H1 (cell line): ENCODE measurements around the gene SLIT3. TPM values are rescaled to one million over a fixed set of nuclear protein-coding genes. Genes with fewer than 3 reads are reported as not detected.

Experiments
- CTCF ChIA-PET: fragments of 300-600 bp; sonication (Branson Sonifier 250); formaldehyde crosslinking; loops from one replicate; lab custom pipeline; 2021; ENCODE audit not compliant: partially characterized antibody; lab: Charles Lee
- POLR2A ChIA-PET: fragments of 300-600 bp; sonication (Branson Sonifier 250); formaldehyde crosslinking; loops from one replicate; lab custom pipeline; 2021; ENCODE audit warnings: inconsistent platforms; ENCODE audit not compliant: partially characterized antibody; lab: Charles Lee
- DNase-seq, 2 experiments: peaks; one replicate each; pipeline versions ENCODE4 v3.0.0 to v3.0.0-alpha.2; 2010 to 2022; ENCODE audit warnings: low spot score in 2 of 2, low read depth in 1 of 2, mixed read lengths in 1 of 2
- FAIRE-seq: peaks from 2 replicates; lab custom pipeline; 2011; peaks lifted over from hg19 to GRCh38; lab: Jason Lieb, UNC
- H2AFZ ChIP-seq: 2 replicates; pipeline ENCODE4 v1.8.1; 2012; ENCODE audit warnings: low read length, inconsistent platforms
- H2AK5ac ChIP-seq: 2 replicates; pipeline ENCODE4 v1.6.1; 2013; ENCODE audit warnings: low read depth, low read length
- H2BK120ac ChIP-seq: replicated peaks from 2 replicates; pipeline ENCODE3; 2013; ENCODE audit warnings: low read depth, low read length, inconsistent platforms
- H2BK12ac ChIP-seq: 2 replicates; pipeline ENCODE4 v1.6.1; 2013; ENCODE audit warnings: low read depth, low read length
- H2BK15ac ChIP-seq: 2 replicates; pipeline ENCODE4 v1.6.1; 2013; ENCODE audit warnings: low read length
- H2BK20ac ChIP-seq: 2 replicates; pipeline ENCODE4 v1.6.1; 2013; ENCODE audit warnings: low read length
- H2BK5ac ChIP-seq: 2 replicates; pipeline ENCODE4 v1.6.1; 2013; ENCODE audit warnings: low read depth, low read length
- H3K14ac ChIP-seq: 2 replicates; pipeline ENCODE4 v1.6.1; 2013; ENCODE audit warnings: inconsistent platforms; ENCODE audit not compliant: insufficient read length
- H3K18ac ChIP-seq: 2 replicates; pipeline ENCODE4 v1.6.1; 2013; ENCODE audit warnings: low read length; ENCODE audit errors: extremely low read depth
- H3K23ac ChIP-seq: 2 replicates; pipeline ENCODE4 v1.6.1; 2013; ENCODE audit warnings: inconsistent platforms; ENCODE audit not compliant: insufficient read length
- H3K23me2 ChIP-seq: 2 replicates; pipeline ENCODE4 v1.6.1; 2013; ENCODE audit warnings: low read depth, low read length
- H3K27ac ChIP-seq: 2 replicates; pipeline ENCODE4 v1.6.1; 2011; ENCODE audit warnings: low read depth, low read length, inconsistent platforms
- H3K27me3 ChIP-seq, 4 experiments: replicated peaks in 1 of 4; 1 replicate in 1 of 4; 2 replicates in 3 of 4; pipeline versions ENCODE4 v1.6.1 to v1.8.1; 2011 to 2013; ENCODE audit warnings: low read length in 3 of 4, mild to moderate bottlenecking in 3 of 4, inconsistent platforms in 2 of 4, mixed read lengths in 2 of 4, moderate library complexity in 1 of 4; ENCODE audit not compliant: control insufficient read depth in 3 of 4, insufficient read depth in 3 of 4; ENCODE audit errors: extremely low read depth in 1 of 4
- H3K36me3 ChIP-seq, 4 experiments: 2 replicates each; pipeline versions ENCODE4 v1.6.1 to v1.8.1; 2011 to 2013; ENCODE audit warnings: mild to moderate bottlenecking in 4 of 4, low read length in 3 of 4, moderate library complexity in 2 of 4, control low read depth in 1 of 4, inconsistent platforms in 1 of 4; ENCODE audit not compliant: insufficient read depth in 4 of 4, control insufficient read depth in 2 of 4
- H3K4ac ChIP-seq: replicated peaks from 2 replicates; pipeline ENCODE3; 2013; ENCODE audit warnings: low read length, low read depth, mixed read lengths, inconsistent platforms; ENCODE audit not compliant: insufficient read length
- H3K4me1 ChIP-seq, 4 experiments: replicated peaks in 1 of 4; 1 replicate in 1 of 4; 2 replicates in 3 of 4; pipeline versions ENCODE4 v1.6.1 to v1.8.1; 2011 to 2013; ENCODE audit warnings: low read length in 3 of 4, inconsistent platforms in 2 of 4, mixed read lengths in 1 of 4; ENCODE audit not compliant: insufficient read depth in 4 of 4, control insufficient read depth in 3 of 4
- H3K4me2 ChIP-seq, 2 experiments: 2 replicates each; pipeline versions ENCODE4 v1.6.1 to v1.8.1; 2011 to 2013; ENCODE audit warnings: low read depth in 2 of 2, low read length in 2 of 2, control low read depth in 1 of 2, inconsistent platforms in 1 of 2, mild to moderate bottlenecking in 1 of 2; ENCODE audit not compliant: insufficient read depth in 1 of 2
- H3K4me3 ChIP-seq, 4 experiments: fragments of 200-600, 300-600 bp in 1 of 4; sonication (generic), shearing (Covaris generic), sonication (Bioruptor Twin) in 1 of 4; 2 replicates each; pipeline versions ENCODE4 v1.5.1 to v1.8.1; 2011 to 2016; ENCODE audit warnings: low read length in 4 of 4, low read depth in 3 of 4, control low read depth in 2 of 4, inconsistent platforms in 2 of 4, mild to moderate bottlenecking in 2 of 4, mixed read lengths in 1 of 4, moderate library complexity in 1 of 4; ENCODE audit not compliant: insufficient read depth in 2 of 4; ENCODE audit errors: extremely low read depth in 1 of 4
- H3K56ac ChIP-seq: replicated peaks from 2 replicates; pipeline ENCODE3; 2013; ENCODE audit warnings: low read depth, mild to moderate bottlenecking, mixed read lengths, low read length, inconsistent platforms; ENCODE audit not compliant: insufficient read length
- H3K79me1 ChIP-seq: 2 replicates; pipeline ENCODE4 v1.6.1; 2013; ENCODE audit warnings: low read depth, low read length, control low read depth
- H3K79me2 ChIP-seq, 2 experiments: 2 replicates each; pipeline versions ENCODE4 v1.6.1 to v1.8.1; 2012 to 2013; ENCODE audit warnings: low read length in 2 of 2, mild to moderate bottlenecking in 2 of 2, inconsistent platforms in 1 of 2; ENCODE audit not compliant: insufficient read depth in 2 of 2, control insufficient read depth in 1 of 2
- H3K9ac ChIP-seq, 4 experiments: replicated peaks in 1 of 4; 1 replicate in 1 of 4; 2 replicates in 3 of 4; pipeline versions ENCODE4 v1.6.1 to v1.8.1; 2011 to 2013; ENCODE audit warnings: low read depth in 3 of 4, low read length in 3 of 4, control low read depth in 2 of 4, mild to moderate bottlenecking in 2 of 4, moderate library complexity in 2 of 4, inconsistent platforms in 1 of 4; ENCODE audit errors: extremely low read depth in 1 of 4
- H3K9me3 ChIP-seq, 2 experiments: 2 replicates each; pipeline versions ENCODE4 v1.6.1 to v1.8.1; 2012 to 2013; ENCODE audit warnings: mild to moderate bottlenecking in 2 of 2, moderate library complexity in 2 of 2, control low read depth in 1 of 2, inconsistent platforms in 1 of 2, low read depth in 1 of 2, low read length in 1 of 2, mixed read lengths in 1 of 2; ENCODE audit not compliant: insufficient read depth in 2 of 2
- H4K20me1 ChIP-seq, 2 experiments: replicated peaks in 1 of 2; 2 replicates each; pipeline versions ENCODE3 to v1.8.1; 2011 to 2013; ENCODE audit warnings: inconsistent platforms in 2 of 2, low read length in 2 of 2, mild to moderate bottlenecking in 1 of 2; ENCODE audit not compliant: insufficient read depth in 2 of 2, control insufficient read depth in 1 of 2
- H4K5ac ChIP-seq: 2 replicates; pipeline ENCODE4 v1.6.1; 2013; ENCODE audit warnings: low read length, low read depth, mixed read lengths, inconsistent platforms; ENCODE audit not compliant: insufficient read length
- H4K8ac ChIP-seq: 2 replicates; pipeline ENCODE4 v1.8.0; 2013; ENCODE audit warnings: mild to moderate bottlenecking, moderate library complexity, low read length, inconsistent platforms; ENCODE audit not compliant: insufficient read depth; ENCODE audit errors: extremely low read depth
- H4K91ac ChIP-seq: replicated peaks from 2 replicates; pipeline ENCODE3; 2013; ENCODE audit warnings: low read length, mixed read lengths, inconsistent platforms; ENCODE audit not compliant: insufficient read length
- ATF3 ChIP-seq: IDR thresholded peaks from 2 replicates; pipeline ENCODE4 v1.6.1; 2011; ENCODE audit warnings: low read depth, mild to moderate bottlenecking, low read length; ENCODE audit not compliant: insufficient read depth
- BACH1 ChIP-seq: IDR thresholded peaks from 2 replicates; pipeline ENCODE4 v1.6.1; 2012; ENCODE audit warnings: low read length, improper control_type of control experiment
- SIRT6 ChIP-seq: IDR thresholded peaks from one replicate; pipeline ENCODE4 v1.7.1; 2012; ENCODE audit warnings: low read length, inconsistent platforms
- SIX5 ChIP-seq: IDR thresholded peaks from 2 replicates; pipeline ENCODE4 v1.6.1; 2011; ENCODE audit warnings: mild to moderate bottlenecking, low read depth, low read length
- SP2 ChIP-seq: IDR thresholded peaks from 2 replicates; pipeline ENCODE4 v1.6.1; 2012; ENCODE audit warnings: mild to moderate bottlenecking, low read length, inconsistent platforms
- TAF1 ChIP-seq: IDR thresholded peaks from 2 replicates; pipeline ENCODE4 v1.6.1; 2011; ENCODE audit warnings: mild to moderate bottlenecking, low read depth, low read length
- TAF7 ChIP-seq: optimal IDR thresholded peaks from 2 replicates; pipeline ENCODE3; 2011; ENCODE audit warnings: low read depth, mild to moderate bottlenecking, inconsistent platforms, low read length, moderate library complexity, borderline replicate concordance
- YY1 ChIP-seq: IDR thresholded peaks from 2 replicates; pipeline ENCODE4 v1.6.1; 2011; ENCODE audit warnings: low read depth, mild to moderate bottlenecking, low read length
- ZNF274 ChIP-seq: IDR thresholded peaks from 2 replicates; pipeline ENCODE4 v1.7.0; 2012; ENCODE audit warnings: low read length, borderline replicate concordance; ENCODE audit errors: extremely low read depth
- WGBS, 2 experiments: shearing (Covaris generic) in 1 of 2; methylation state at CpG; one replicate each; pipeline versions ENCODE4 v1.1.6 to v1.1.7; 2013 to 2015; ENCODE audit warnings: low lambda C conversion rate in 2 of 2, mixed read lengths in 2 of 2, inconsistent platforms in 1 of 2, low coverage in 1 of 2, missing lambda C conversion rate in 1 of 2; ENCODE audit not compliant: insufficient replicate concordance in 2 of 2, insufficient coverage in 1 of 2, insufficient read length in 1 of 2; ENCODE audit errors: extremely low coverage in 1 of 2, missing lambda C conversion rate in 1 of 2; 5-methylcytosine and 5-hydroxymethylcytosine counted together
- polyA plus RNA-seq, 7 experiments: library from polyadenylated mRNA; depleted of rRNA in 3 of 7; stranded (reverse) in 5 of 7; unstranded in 2 of 7; fragments of >200 nt in 5 of 7; fragments of 200-250 nt in 2 of 7; gene quantifications; 1 replicate in 5 of 7; 2 replicates in 1 of 7; 4 replicates in 1 of 7; pipeline versions ENCODE4 v1.2.1 to v1.2.3, GENCODE V29; 2011 to 2013; ENCODE audit warnings: missing spikeins in 2 of 7, mixed read lengths in 2 of 7
- total RNA-seq: library from RNA; stranded (reverse); fragmentation: NEBNext Ultra II Directional; extraction: Animal tissue kit (Norgen Biotek cat#: 25700); gene quantifications from 2 replicates; pipeline ENCODE4 v1.2.1, GENCODE V29; 2021
- TF ChIP-seq, protein P1 (sequence below): IDR thresholded peaks from 2 replicates; pipeline ENCODE4 v1.6.1; 2011; ENCODE audit warnings: low read length, improper control_type of control experiment

Gene SLIT3
- total and polyA plus RNA-seq, 2 of the 8 experiments (the other 6 are each of a cell fraction or from before 2014, with no cell fraction given), result 1.1 to 1.2 TPM

GRCh38 chr5:169020102-169020501 lies 280.8 kb downstream of the SLIT3 start:
- H4K5ac ChIP-seq, result no peak overlapping the region
- H3K27me3 ChIP-seq, result no peaks in the 10 kb centered on the region; a peak in 1 of 7 replicates
- H3K4me2 ChIP-seq, result 0 out of 4 replicates have a peak overlapping the region, but pooled peaks of 1 of the 2 experiments have one; percentile 12
- 67% methylated on average over 2 of the region's 2 CpGs; no CpG with 5 or more reads in 1 of the 2 experiments for WGBS, 2 experiments
- TF ChIP-seq ZNF274 (no peak), YY1 (0 out of 2 replicates have a peak, but pooled peaks have one; percentile 20), SIX5 (peak; percentile 78), TAF1 (peak; percentile 51; the same call in 1 of the 2 replicates), TAF7 (no peak), ATF3 (peak; percentile 60), BACH1 (no peak), SIRT6 (no peak), SP2 (no peak)
- TF ChIP-seq, protein P1, sequence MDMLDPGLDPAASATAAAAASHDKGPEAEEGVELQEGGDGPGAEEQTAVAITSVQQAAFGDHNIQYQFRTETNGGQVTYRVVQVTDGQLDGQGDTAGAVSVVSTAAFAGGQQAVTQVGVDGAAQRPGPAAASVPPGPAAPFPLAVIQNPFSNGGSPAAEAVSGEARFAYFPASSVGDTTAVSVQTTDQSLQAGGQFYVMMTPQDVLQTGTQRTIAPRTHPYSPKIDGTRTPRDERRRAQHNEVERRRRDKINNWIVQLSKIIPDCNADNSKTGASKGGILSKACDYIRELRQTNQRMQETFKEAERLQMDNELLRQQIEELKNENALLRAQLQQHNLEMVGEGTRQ, result peak; percentile 87
- peaks cover 0 to 3% (median 0%) of the 10 kb centered on the region in 4 experiments; a peak in 3 of 7 replicates for H3K4me1 ChIP-seq
- no peaks in the 10 kb centered on the region for H3K79me2 ChIP-seq
- no peaks in the 10 kb centered on the region for H3K23me2 ChIP-seq
- H3K9ac ChIP-seq, result no peak overlapping the region
- ChIA-PET POLR2A (no interaction called here), CTCF (interaction anchor here (1.0 kb wide), 1 partner anchor 87 kb away, joined by 3 read pairs; no protein-coding TSS in a partner anchor)
- no peaks in the 10 kb centered on the region; a peak in 1 of 4 replicates for H3K9me3 ChIP-seq
- H3K4ac ChIP-seq, result no peak overlapping the region
- H2BK12ac ChIP-seq, result no peak overlapping the region
- H3K18ac ChIP-seq, result no peak overlapping the region
- no peak overlapping the region for H3K27ac ChIP-seq
- no peak overlapping the region for H2AK5ac ChIP-seq
- H3K79me1 ChIP-seq, result no peaks in the 10 kb centered on the region
- H2BK20ac ChIP-seq, result no peak overlapping the region
- H4K20me1 ChIP-seq, result no peaks in the 10 kb centered on the region
- no peak overlapping the region for H2BK15ac ChIP-seq
- no peak overlapping the region for H3K14ac ChIP-seq
- no peak for DNase-seq
- no peak overlapping the region for H3K56ac ChIP-seq
- H3K4me3 ChIP-seq, result peak overlapping the region in 1 of 4 experiments; percentile 7; a peak in 1 of 8 replicates
- no peak overlapping the region for H2BK120ac ChIP-seq
- peak overlapping the region; percentile 98 for H2AFZ ChIP-seq
- no peak overlapping the region for H3K23ac ChIP-seq
- no peaks in the 10 kb centered on the region for H3K36me3 ChIP-seq
- FAIRE-seq, result peak; percentile 95
- no peak overlapping the region for H2BK5ac ChIP-seq
- no peak overlapping the region for H4K8ac ChIP-seq
- no peak overlapping the region for H4K91ac ChIP-seq
